ENCODE results near the gene PTCH1. TPM values are rescaled to one million over a fixed set of nuclear protein-coding genes. Genes with fewer than 3 reads are reported as not detected.

PTCH1 gene
- total and polyA plus RNA-seq, 4 donors, result 3.1 to 31.1 (median 12.1) TPM

GRCh38 chr9:95502248-95502647 lies 14.5 kb downstream of the PTCH1 start:
- H3K27me3 ChIP-seq (ENCODE audit: control insufficient read depth in 3 of 3, insufficient read depth in 3 of 3, low read length in 2 of 3), result no peaks in the 10 kb centered on the region
- no peak overlapping the region for H3K27ac ChIP-seq (ENCODE audit: low read depth in 1 of 2, low read length in 1 of 2)
- no peak overlapping the region for H3K9ac ChIP-seq (ENCODE audit: insufficient read depth in 1 of 2, low read length in 2 of 2)

GRCh38 chr9:95499847-95500246 lies 16.9 kb downstream of the PTCH1 start:
- no peaks in the 10 kb centered on the region for H3K9me3 ChIP-seq (ENCODE audit: control insufficient read depth in 4 of 4, insufficient read depth in 3 of 4, low read length in 3 of 4)
- ATAC-seq (ENCODE audit: insufficient read depth, low FRiP score) (no peak), DNase-seq (peak; percentile 67 to 72 (median 68))
- H3K9ac ChIP-seq (ENCODE audit: insufficient read depth in 1 of 2, low read length in 2 of 2), result no peak overlapping the region
- H3K36me3 ChIP-seq (ENCODE audit: control insufficient read depth in 4 of 4, insufficient read depth in 4 of 4, low read length in 4 of 4), result peaks cover 0 to 45% (median 19%) of the 10 kb centered on the region in 4 donors
- no peak overlapping the region for H3K4me3 ChIP-seq
- 52 to 62% methylated on average over 9 of the region's 9 CpGs for WGBS, 2 donors
- H3K27ac ChIP-seq (ENCODE audit: low read depth in 1 of 2, low read length in 1 of 2), result peak overlapping the region in 1 of 2 donors; percentile 54
- no peaks in the 10 kb centered on the region for H3K27me3 ChIP-seq (ENCODE audit: control insufficient read depth in 3 of 3, insufficient read depth in 3 of 3, low read length in 2 of 3)
- H3K4me1 ChIP-seq (ENCODE audit: control insufficient read depth in 5 of 5, insufficient read depth in 5 of 5, low read length in 5 of 5), result peaks cover 7 to 96% (median 57%) of the 10 kb centered on the region in 5 donors
- TF ChIP-seq, protein P1, sequence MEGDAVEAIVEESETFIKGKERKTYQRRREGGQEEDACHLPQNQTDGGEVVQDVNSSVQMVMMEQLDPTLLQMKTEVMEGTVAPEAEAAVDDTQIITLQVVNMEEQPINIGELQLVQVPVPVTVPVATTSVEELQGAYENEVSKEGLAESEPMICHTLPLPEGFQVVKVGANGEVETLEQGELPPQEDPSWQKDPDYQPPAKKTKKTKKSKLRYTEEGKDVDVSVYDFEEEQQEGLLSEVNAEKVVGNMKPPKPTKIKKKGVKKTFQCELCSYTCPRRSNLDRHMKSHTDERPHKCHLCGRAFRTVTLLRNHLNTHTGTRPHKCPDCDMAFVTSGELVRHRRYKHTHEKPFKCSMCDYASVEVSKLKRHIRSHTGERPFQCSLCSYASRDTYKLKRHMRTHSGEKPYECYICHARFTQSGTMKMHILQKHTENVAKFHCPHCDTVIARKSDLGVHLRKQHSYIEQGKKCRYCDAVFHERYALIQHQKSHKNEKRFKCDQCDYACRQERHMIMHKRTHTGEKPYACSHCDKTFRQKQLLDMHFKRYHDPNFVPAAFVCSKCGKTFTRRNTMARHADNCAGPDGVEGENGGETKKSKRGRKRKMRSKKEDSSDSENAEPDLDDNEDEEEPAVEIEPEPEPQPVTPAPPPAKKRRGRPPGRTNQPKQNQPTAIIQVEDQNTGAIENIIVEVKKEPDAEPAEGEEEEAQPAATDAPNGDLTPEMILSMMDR (IDR thresholded peaks at IDR 0.05; ENCODE audit: control extremely low read depth, extremely low read depth), result no peak

More at GRCh38 chr9:95502248-95502647, 14.5 kb downstream of the PTCH1 start:
- Histone ChIP-seq H3K9me3 (ENCODE audit: control insufficient read depth in 4 of 4, insufficient read depth in 3 of 4, low read length in 3 of 4) (no peaks in the 10 kb centered on the region), H3K4me1 (ENCODE audit: control insufficient read depth in 5 of 5, insufficient read depth in 5 of 5, low read length in 5 of 5) (peaks cover 7 to 79% (median 47%) of the 10 kb centered on the region in 5 donors), H3K36me3 (ENCODE audit: control insufficient read depth in 4 of 4, insufficient read depth in 4 of 4, low read length in 4 of 4) (peaks cover 0 to 59% (median 17%) of the 10 kb centered on the region in 4 donors), H3K4me3 (no peak overlapping the region)
- DNase-seq, result no peak
- ATAC-seq (ENCODE audit: insufficient read depth, low FRiP score), result no peak
- TF ChIP-seq, protein P1 (IDR thresholded peaks at IDR 0.05; ENCODE audit: control extremely low read depth, extremely low read depth), result no peak
- 85 to 90% methylated on average over 3 of the region's 3 CpGs for WGBS, 2 donors

DNA sequence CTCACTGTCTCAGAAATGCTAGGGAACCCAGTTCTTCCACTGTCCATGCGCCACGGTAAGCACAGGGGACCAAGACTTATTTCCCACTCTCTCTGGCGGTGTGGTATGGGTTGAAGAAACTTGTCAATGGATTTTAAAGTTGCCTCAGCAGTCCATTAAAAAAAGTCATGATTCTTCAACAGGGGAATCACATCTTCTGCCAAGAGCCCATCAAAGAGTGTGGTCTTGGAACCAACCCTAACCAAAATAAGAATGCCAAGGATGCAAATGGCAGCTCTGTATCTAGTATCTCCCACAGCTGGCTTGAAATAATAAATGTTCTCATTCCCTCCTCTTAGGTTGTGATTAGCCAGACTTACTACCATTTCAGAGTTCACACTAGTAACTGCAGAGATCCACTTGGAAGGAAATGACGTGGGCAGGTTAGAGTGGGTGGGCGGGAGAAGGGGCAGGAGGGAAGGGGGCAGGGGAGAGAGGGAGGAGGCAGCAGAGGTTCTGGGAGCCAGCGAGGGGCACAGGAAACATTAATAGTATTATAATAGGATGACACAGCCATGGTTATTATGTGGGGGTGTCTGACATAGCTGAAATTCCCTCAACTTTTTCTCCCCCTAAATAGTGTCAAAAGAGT lies 17.6 kb downstream of the PTCH1 start:
- Histone ChIP-seq H3K4me3 (no peak overlapping the region), H3K36me3 (ENCODE audit: control insufficient read depth in 4 of 4, insufficient read depth in 4 of 4, low read length in 4 of 4) (peaks cover 0 to 45% (median 17%) of the 10 kb centered on the region in 4 donors), H3K4me1 (ENCODE audit: control insufficient read depth in 5 of 5, insufficient read depth in 5 of 5, low read length in 5 of 5) (peaks cover 7 to 96% (median 57%) of the 10 kb centered on the region in 5 donors), H3K27ac (ENCODE audit: low read depth in 1 of 2, low read length in 1 of 2) (no peak overlapping the region), H3K9ac (ENCODE audit: insufficient read depth in 1 of 2, low read length in 2 of 2) (peak overlapping the region in 1 of 2 donors; percentile 34), H3K27me3 (ENCODE audit: control insufficient read depth in 3 of 3, insufficient read depth in 3 of 3, low read length in 2 of 3) (no peaks in the 10 kb centered on the region), H3K9me3 (ENCODE audit: control insufficient read depth in 4 of 4, insufficient read depth in 3 of 4, low read length in 3 of 4) (no peaks in the 10 kb centered on the region)
- 80 to 81% methylated on average over 6 of the region's 6 CpGs for WGBS, 2 donors
- DNase-seq (peak in 1 of 3 donors; percentile 53), ATAC-seq (ENCODE audit: insufficient read depth, low FRiP score) (no peak)
- TF ChIP-seq, protein P1 (IDR thresholded peaks at IDR 0.05; ENCODE audit: control extremely low read depth, extremely low read depth), result no peak
